Fibroblast of mammary gland (primary cell): ENCODE data around the gene PTGES.

ENCODE experiments used
- DNase-seq: peaks from one replicate; pipeline ENCODE4 v3.0.0-alpha.2; 2010; ENCODE audit warnings: low read depth
- H3K4me3 ChIP-seq: 2 replicates; pipeline ENCODE4 v1.5.1; 2011; ENCODE audit warnings: low read depth, mild to moderate bottlenecking, low read length, moderate library complexity; ENCODE audit not compliant: control insufficient read depth
- TF ChIP-seq, protein P1 (sequence below): conservative IDR thresholded peaks from 2 replicates; pipeline ENCODE4 v1.5.1; 2011; ENCODE audit warnings: low read depth, low read length, inconsistent platforms; ENCODE audit not compliant: control insufficient read depth, insufficient read depth

The PTGES gene

DNA sequence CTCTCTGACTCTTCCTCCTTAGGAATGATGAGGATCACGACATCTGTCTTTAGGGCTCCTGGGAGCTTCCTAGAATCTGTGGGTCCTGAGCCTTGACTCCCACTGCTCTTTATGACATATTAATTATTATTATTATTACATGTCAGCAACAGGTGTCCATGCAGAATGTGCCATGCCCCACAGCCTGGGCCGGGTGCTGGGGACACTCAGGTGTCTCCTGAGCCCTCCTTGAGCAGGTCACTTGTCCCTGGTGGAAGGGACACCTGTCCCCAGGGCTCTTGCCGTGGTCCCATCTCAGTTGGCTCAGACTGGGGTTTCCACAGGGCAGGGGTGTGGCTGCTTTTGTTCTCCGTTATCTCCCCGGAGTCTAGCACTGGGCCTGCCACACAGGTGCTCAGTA, 34.2 kb downstream of the PTGES start:
- TF ChIP-seq, protein P1, sequence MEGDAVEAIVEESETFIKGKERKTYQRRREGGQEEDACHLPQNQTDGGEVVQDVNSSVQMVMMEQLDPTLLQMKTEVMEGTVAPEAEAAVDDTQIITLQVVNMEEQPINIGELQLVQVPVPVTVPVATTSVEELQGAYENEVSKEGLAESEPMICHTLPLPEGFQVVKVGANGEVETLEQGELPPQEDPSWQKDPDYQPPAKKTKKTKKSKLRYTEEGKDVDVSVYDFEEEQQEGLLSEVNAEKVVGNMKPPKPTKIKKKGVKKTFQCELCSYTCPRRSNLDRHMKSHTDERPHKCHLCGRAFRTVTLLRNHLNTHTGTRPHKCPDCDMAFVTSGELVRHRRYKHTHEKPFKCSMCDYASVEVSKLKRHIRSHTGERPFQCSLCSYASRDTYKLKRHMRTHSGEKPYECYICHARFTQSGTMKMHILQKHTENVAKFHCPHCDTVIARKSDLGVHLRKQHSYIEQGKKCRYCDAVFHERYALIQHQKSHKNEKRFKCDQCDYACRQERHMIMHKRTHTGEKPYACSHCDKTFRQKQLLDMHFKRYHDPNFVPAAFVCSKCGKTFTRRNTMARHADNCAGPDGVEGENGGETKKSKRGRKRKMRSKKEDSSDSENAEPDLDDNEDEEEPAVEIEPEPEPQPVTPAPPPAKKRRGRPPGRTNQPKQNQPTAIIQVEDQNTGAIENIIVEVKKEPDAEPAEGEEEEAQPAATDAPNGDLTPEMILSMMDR, result no peak
- H3K4me3 ChIP-seq, result no peak overlapping the region
- no peak for DNase-seq

DNA sequence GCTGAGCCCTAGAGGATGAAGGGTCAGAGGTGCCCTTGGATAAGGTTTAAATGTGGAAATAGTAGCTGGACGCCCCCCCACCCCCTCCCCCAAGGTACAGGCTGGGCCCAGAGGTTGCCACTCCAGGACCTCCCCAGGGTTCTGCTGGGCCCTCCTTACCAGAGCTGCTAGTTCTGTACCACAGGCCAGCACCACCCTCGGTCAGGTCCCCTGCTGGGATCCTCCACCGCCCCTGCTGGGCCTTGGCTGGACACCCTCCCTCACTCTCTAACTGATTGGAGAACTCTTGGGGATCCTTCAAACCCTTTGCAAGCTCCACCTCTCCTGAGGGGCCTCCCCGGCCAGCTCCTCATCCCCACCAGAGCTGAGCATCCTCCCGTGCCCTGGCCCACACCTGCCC, 34.9 kb downstream of the PTGES start:
- TF ChIP-seq, protein P1, result no peak
- DNase-seq, result no peak
- no peak overlapping the region for H3K4me3 ChIP-seq

DNA sequence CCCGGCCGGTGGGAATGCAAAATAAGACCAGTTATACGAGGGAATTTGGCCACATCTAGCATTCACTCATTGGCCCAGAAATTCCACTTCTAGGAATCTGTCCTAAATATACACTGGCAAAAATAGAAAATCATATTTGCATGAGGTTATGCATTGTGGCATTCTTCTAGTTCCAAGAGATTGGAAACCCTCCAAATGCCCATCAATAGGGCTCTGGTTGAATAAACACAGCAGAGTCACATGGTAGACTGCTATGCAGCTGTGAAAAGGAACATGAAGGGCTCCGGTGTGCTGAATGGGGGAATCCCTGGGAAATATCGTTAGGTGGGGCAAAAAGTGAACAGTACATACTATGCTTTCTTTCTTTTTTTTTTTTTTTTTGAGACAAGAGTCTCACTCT, 36.8 kb downstream of the PTGES start:
- DNase-seq, result no peak
- H3K4me3 ChIP-seq, result no peak overlapping the region
- TF ChIP-seq, protein P1, result no peak

DNA sequence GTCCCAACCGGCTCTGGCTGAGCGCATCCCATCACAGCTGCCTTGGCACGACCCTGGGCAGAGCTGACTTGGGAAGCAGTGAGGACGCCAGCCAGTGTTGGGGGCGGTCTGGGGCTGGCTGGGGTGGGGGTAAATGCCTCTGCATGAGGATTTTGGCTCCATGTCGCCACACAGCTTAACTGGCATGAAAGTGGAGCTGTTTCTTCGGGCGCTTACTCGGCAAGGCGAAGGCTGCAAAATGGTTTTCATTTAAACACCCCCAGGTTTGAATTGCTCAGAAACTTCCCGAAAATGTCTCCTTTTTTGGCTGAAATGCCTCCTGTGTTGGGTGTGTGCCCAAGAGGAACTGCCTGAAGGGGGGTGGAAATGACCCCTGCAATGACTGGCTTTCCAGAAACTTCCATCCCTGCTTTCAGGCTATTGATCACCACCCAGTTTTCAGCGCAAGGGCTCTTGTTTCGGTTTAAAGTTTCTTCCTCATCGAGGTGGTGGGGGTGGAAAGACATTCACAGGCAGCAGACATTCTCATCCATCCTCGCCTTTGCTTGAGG, 38.3 kb downstream of the PTGES start:
- DNase-seq, result peak; percentile 68
- TF ChIP-seq, protein P1, result no peak

DNA sequence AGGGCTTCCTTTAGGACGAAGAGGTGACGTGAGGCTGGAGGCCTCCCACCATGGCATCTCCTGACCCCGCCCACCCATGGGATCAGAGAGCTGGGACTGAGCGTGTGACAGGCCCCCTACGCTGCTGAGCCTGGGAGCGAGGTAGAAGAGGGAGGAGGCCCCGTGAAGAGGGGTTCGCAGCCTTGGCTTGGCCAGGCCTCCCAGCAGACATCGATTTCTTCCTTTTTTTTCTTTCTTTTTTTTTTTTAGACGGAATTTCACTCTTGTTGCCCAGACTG, 39.5 kb downstream of the PTGES start:
- no peak overlapping the region for H3K4me3 ChIP-seq
- TF ChIP-seq, protein P1, result no peak
- DNase-seq, result no peak

More for the DNA sequence above, 38.3 kb downstream of the PTGES start:
- H3K4me3 ChIP-seq, result no peak overlapping the region

DNA sequence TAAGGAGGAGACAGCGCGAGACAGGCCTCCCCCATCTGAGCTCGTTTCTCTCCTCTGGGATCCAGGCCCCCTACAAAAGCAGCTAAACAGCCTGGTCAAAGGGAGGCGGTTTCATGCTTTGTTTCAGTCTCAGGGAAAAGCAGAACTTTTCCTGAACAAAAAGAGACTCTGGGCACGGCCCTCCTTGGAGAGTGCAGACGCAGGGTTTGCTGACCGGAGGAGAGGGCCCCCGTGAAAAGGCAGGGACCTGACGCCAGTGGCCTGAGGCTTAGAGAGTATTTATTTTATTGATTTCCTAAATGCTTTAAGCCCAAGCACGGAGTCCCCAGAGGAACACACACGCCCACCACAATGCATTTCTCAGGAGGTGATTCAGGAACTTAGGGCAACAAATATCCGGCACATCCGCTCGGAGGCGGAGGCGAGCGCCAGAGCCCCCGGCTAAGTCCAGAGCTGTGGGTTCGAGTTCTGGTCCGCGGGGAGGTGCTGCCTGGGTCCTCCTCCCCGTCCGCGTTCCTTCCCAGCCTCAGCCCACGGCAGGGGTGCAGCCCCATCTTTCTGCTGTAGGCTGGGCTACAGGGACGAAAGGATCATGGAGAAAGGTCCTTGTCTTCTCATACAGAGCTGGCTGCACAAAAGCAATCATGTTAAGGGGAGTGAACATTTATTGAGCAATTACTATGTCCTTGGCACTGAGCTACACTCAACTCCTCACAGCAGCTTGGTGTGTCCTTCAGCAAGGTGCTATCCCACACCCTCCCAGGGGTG, 40.0 kb downstream of the PTGES start:
- peak overlapping the region; percentile 6 for H3K4me3 ChIP-seq
- peak; percentile 94 for DNase-seq
- TF ChIP-seq, protein P1, result no peak

DNA sequence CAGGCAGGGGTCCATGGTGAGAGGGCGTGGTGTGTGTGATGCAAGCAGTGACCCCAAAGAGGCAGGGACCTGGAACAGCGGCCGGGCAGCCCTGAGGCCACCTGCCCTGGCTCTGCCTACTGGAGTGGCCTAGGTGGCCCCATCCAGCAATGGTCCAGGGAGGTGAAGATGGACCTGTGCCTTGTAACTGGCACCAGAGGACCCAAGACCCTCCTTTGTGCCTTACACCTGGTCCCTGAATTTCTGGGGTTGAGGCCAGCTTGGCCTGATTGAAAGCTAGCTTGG, 42.7 kb downstream of the PTGES start:
- H3K4me3 ChIP-seq, result no peak overlapping the region
- DNase-seq, result no peak
- TF ChIP-seq, protein P1, result no peak
